NT2/D1 (cell line): Measurements from ENCODE around the gene COL26A1.

ENCODE experiments used
- DNase-seq: peaks from one replicate; pipeline ENCODE4 v3.0.0-alpha.2; 2011; ENCODE audit warnings: low read depth, low spot score
- H3K27me3 ChIP-seq: 2 replicates; pipeline ENCODE4 v1.6.0; 2011; ENCODE audit warnings: mild to moderate bottlenecking; ENCODE audit not compliant: insufficient read length, insufficient read depth
- H3K36me3 ChIP-seq: 2 replicates; pipeline ENCODE4 v1.6.1; 2011; ENCODE audit warnings: mild to moderate bottlenecking, low read length, mixed read lengths; ENCODE audit not compliant: insufficient read depth, insufficient read length
- H3K4me1 ChIP-seq: 2 replicates; pipeline ENCODE4 v1.5.1; 2011; ENCODE audit not compliant: insufficient read depth, insufficient read length
- H3K4me3 ChIP-seq: 2 replicates; pipeline ENCODE4 v1.5.1; 2011; ENCODE audit warnings: low read depth; ENCODE audit not compliant: insufficient read length
- H3K9ac ChIP-seq: 2 replicates; pipeline ENCODE4 v1.6.0; 2011; ENCODE audit warnings: low read depth; ENCODE audit not compliant: insufficient read length
- H3K9me3 ChIP-seq: 2 replicates; pipeline ENCODE4 v1.5.1; 2011; ENCODE audit warnings: mild to moderate bottlenecking, low read length; ENCODE audit not compliant: insufficient read depth
- SUZ12 ChIP-seq: IDR thresholded peaks from 2 replicates; pipeline ENCODE4 v1.6.1; 2011; ENCODE audit not compliant: insufficient read length, insufficient read depth; ENCODE audit errors: extremely low read depth
- YY1 ChIP-seq: IDR thresholded peaks from 2 replicates; pipeline ENCODE4 v1.6.1; 2011; ENCODE audit not compliant: insufficient read length, insufficient read depth
- ZNF274 ChIP-seq: IDR thresholded peaks from 2 replicates; pipeline ENCODE4 v1.6.1; 2011; ENCODE audit warnings: mild to moderate bottlenecking, low read depth, low read length

The COL26A1 gene

GRCh38 chr7:101553018-101553770 is 190.5 kb downstream of the COL26A1 start:
- peak overlapping the region; percentile 67 for H3K9ac ChIP-seq
- no peaks in the 10 kb centered on the region for H3K27me3 ChIP-seq
- H3K4me1 ChIP-seq, result peaks cover 11% of the 10 kb centered on the region
- peaks cover 8% of the 10 kb centered on the region for H3K36me3 ChIP-seq
- no peak for TF ChIP-seq ZNF274
- no peak for TF ChIP-seq SUZ12
- no peak for TF ChIP-seq YY1
- H3K9me3 ChIP-seq, result no peaks in the 10 kb centered on the region
- DNase-seq, result no peak
- no peak overlapping the region for H3K4me3 ChIP-seq

DNA sequence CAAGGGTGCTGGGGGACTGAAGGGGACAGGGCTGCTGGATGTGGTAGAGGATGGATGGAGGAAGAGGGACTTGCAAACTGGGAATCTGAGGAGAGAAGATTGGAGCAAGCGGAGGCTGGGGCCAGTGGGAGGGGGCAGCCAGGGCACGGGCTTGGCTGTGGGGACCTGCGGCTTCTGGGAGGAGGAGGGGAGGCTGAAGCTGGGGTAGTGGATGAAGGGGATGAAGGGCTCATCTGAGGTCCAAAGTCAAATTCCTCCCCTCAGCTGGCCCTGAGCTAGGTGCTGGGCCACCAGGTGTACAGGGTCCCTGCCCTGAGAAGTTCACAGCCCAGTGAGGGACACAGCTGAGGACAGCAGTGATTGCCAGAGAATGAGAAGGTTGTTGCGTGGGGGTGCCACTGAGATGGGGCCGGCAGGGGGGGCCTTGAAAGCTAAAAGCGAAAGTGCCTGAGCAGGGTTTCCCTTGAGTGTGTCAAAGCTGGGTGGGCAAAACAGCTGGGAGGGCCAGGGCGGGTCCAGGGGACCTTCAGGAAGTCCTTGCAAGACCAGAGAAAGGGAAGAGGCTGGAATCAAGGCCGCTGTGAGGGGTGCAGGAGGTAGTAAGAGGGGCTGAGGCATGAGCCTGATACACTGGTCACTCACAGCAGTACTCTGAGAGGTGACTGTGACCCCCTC is 191.2 kb downstream of the COL26A1 start:
- H3K27me3 ChIP-seq, result no peaks in the 10 kb centered on the region
- no peak for DNase-seq
- no peak for TF ChIP-seq SUZ12
- no peak for TF ChIP-seq YY1
- TF ChIP-seq ZNF274, result no peak

GRCh38 chr7:101554584-101555268 is 192.1 kb downstream of the COL26A1 start:
- Histone ChIP-seq H3K36me3 (peaks cover 8% of the 10 kb centered on the region), H3K9ac (no peak overlapping the region), H3K9me3 (no peaks in the 10 kb centered on the region), H3K27me3 (no peaks in the 10 kb centered on the region), H3K4me1 (peaks cover 11% of the 10 kb centered on the region), H3K4me3 (no peak overlapping the region)
- TF ChIP-seq SUZ12 (no peak), YY1 (no peak), ZNF274 (no peak)
- no peak for DNase-seq

More for the DNA sequence above, 191.2 kb downstream of the COL26A1 start:
- Histone ChIP-seq H3K9me3 (no peaks in the 10 kb centered on the region), H3K36me3 (peaks cover 7% of the 10 kb centered on the region), H3K4me3 (no peak overlapping the region), H3K4me1 (peaks cover 11% of the 10 kb centered on the region), H3K9ac (no peak overlapping the region)

DNA sequence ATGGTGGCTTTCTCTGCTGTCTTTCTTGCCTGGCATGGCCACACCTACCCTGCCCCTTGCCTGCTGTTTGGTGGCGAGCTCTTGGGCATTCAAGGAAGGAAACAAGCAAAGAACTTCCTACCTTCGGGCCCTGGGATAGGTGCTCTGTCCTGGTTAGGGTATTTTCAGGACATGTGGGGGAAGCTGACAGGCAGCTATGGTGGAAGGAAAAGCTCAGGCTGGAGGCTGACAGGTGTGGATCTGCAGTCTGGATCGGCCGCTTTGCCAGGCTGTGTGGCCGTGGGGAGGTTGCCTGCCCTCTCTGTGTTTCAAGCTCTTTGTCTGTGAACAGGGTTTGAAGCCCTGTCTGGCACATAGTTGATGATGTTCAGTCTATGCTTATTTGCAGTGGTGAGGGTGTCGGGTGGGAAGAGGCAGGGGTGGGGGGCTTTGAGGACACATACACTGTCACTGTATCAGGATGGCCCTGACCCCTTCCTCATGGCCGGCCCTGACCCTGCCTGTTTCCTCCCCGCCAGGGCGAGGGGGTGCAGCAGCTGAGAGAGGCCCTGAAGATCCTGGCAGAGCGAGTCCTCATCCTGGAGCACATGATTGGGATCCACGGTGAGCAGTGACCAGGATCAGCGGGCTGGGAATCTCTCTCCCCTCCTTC is 192.7 kb downstream of the COL26A1 start:
- Histone ChIP-seq H3K4me3 (no peak overlapping the region), H3K4me1 (peaks cover 11% of the 10 kb centered on the region), H3K9me3 (no peaks in the 10 kb centered on the region), H3K9ac (no peak overlapping the region), H3K27me3 (no peaks in the 10 kb centered on the region), H3K36me3 (peaks cover 6% of the 10 kb centered on the region)
- TF ChIP-seq YY1 (no peak), SUZ12 (no peak), ZNF274 (no peak)
- DNase-seq, result no peak

- peaks cover 9% of the 10 kb centered on the region for H3K4me1 ChIP-seq
- DNase-seq, result no peak
- H3K4me3 ChIP-seq, result no peak overlapping the region
- H3K9me3 ChIP-seq, result no peaks in the 10 kb centered on the region
- no peaks in the 10 kb centered on the region for H3K27me3 ChIP-seq
- H3K9ac ChIP-seq, result no peak overlapping the region
- H3K36me3 ChIP-seq, result peaks cover 6% of the 10 kb centered on the region
- TF ChIP-seq ZNF274 (no peak), SUZ12 (no peak), YY1 (no peak)
These were observed 193.2 kb downstream of the COL26A1 start for GRCh38 chr7:101555921-101556275.

DNA sequence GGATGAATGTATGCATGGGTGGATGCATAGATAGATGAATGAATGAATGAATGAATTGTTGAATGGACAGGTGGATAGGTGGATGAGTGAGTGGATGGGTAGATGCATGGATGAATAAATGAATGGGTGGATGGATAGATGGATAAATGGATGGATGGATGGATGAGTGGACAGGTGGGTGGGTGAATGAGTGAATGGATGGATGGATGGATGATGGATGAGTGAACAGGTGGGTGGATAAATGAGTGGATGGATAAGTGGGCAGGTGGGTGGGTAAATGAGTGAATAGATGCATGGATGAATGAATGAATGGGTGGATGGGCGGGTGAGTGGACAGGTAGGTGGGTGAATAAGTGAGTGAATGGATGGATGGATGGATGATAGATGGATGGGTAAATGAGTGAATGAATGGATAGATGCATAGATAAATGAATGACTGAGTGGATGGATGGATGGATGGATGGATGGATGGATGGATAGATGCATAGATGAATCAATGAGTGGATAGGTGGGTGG is 193.8 kb downstream of the COL26A1 start:
- no peak for DNase-seq
- Histone ChIP-seq H3K9ac (no peak overlapping the region), H3K4me1 (peaks cover 9% of the 10 kb centered on the region), H3K9me3 (no peaks in the 10 kb centered on the region), H3K4me3 (no peak overlapping the region), H3K27me3 (no peaks in the 10 kb centered on the region), H3K36me3 (peaks cover 6% of the 10 kb centered on the region)
- TF ChIP-seq YY1, result no peak
- no peak for TF ChIP-seq ZNF274
- no peak for TF ChIP-seq SUZ12
